HFF-Myc (cell line): ENCODE results near the gene RAB31.

Source experiments
- DNase-seq: peaks from one replicate; pipeline ENCODE4 v3.0.0-alpha.2; 2011; ENCODE audit warnings: low read depth; ENCODE audit errors: extremely low read depth
- H3K4me3 ChIP-seq: replicated peaks from 2 replicates; pipeline ENCODE4 v1.5.1; 2011; ENCODE audit warnings: low read depth, mild to moderate bottlenecking, control low read depth, low read length
- CTCF ChIP-seq: IDR thresholded peaks from 2 replicates; pipeline ENCODE4 v1.5.1; 2012; ENCODE audit warnings: mild to moderate bottlenecking, low read depth, low read length, control low read depth; ENCODE audit errors: missing control alignments

The RAB31 gene

DNA sequence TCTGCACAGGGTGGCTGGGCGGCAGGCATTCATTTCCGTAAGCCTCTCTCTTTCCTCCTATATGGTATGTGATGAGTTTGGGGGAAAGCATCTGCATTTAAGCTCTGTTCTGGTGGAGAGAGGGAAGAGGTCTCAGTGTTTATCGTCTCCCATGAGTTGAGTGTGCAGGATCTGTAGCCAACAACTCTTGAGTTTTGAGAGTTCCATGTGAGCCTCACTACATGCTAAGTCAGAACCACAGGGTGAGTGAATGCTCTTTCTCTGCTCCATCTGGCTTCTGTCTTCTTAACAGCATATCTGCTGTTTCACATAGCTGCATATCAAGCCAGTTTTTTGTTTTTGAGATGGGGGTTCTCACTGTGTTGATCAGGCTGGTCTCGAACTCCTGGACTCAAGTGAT, 22.7 kb downstream of the RAB31 start:
- DNase-seq: no peak
- no peak for TF ChIP-seq CTCF
- H3K4me3 ChIP-seq: no peak overlapping the region

DNA sequence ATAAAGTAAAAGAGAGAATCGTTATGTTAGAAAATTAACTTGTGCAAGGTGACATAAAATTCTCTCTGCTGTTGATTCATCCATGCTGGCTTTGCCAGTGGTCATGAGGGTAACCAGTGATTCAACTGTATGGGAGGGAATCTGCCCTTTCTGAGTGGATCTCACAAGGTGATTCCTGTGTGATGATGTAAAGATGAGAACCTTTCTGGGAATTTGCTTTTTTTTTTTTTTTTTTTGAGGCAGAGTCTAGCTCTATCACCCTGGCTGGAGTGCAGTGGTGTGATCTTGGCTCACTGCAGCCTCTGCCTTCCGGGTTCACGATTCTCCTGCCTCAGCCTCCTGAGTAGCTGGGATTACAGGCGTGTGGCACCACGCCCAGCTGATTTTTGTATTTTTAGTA, 23.3 kb downstream of the RAB31 start:
- TF ChIP-seq CTCF: no peak
- no peak for DNase-seq

DNA sequence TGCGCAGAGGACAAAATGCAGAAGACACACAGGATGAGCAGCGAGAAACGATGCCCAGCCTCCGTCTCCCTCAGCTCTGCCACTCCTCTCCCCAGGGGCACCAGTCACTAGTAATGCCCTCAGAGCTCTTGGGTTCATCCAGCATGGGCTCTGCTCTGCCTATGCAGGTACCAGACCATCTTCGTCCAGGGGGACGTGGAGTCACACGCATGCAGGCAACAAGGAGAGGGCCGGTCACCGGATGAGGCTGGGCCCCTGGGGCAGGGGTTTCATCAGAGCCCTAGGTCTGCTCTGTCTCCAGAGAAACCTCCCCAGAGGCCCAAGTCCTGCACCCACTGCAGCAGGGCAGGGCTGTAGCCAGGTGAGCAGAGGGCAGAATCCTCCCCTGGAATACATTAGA, 23.9 kb downstream of the RAB31 start:
- DNase-seq: no peak
- TF ChIP-seq CTCF: no peak
- no peak overlapping the region for H3K4me3 ChIP-seq

More for the DNA sequence above, 23.3 kb downstream of the RAB31 start:
- no peak overlapping the region for H3K4me3 ChIP-seq

DNA sequence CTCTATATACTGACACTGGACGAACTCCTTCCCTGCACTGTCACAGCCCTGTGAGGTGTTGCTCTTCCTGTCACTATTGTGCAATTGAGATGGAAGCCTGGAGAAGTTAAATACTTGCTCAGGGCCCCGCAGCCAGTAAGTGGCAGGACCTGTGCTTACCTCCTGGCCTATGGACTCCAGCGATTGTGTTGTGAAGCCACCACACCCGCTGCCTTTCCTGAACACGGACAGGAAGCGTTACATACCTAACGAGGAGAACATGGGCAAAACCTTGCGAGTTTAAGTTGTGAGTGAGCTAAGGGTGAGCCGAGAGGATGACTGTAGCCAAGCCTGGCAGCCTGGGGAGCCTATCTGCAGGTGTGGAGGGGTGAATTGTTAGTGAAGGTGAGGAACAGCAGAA, 26.1 kb downstream of the RAB31 start:
- DNase-seq: no peak
- no peak overlapping the region for H3K4me3 ChIP-seq
- no peak for TF ChIP-seq CTCF

DNA sequence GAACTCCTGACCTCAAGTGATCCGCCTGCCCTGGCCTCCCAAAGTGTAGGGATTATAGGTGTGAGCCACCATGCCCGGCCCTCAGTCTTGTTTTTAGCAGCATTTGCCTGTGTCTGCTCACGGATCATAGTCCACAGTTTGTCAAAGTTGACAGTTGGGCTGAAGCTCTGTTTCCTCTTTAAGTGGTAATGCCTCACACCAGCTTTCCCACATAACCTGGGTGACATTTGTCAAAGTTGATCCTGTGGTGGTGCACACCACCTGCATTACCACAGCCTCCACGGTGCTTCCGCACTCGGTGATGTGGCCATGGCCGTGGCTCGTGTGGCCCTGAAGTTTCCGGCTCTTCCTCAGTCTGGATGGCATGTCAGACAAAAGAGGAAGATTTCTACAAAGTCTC, 27.1 kb downstream of the RAB31 start:
- TF ChIP-seq CTCF: no peak
- DNase-seq: no peak
- H3K4me3 ChIP-seq: no peak overlapping the region

GRCh38 chr18:9735879-9736278, 27.8 kb downstream of the RAB31 start:
- DNase-seq: no peak
- H3K4me3 ChIP-seq: no peak overlapping the region
- no peak for TF ChIP-seq CTCF

GRCh38 chr18:9736286-9736835, 28.3 kb downstream of the RAB31 start:
- no peak for DNase-seq
- no peak overlapping the region for H3K4me3 ChIP-seq
- no peak for TF ChIP-seq CTCF
